DND-41 (cell line): ENCODE measurements around the gene SH3BGR.

Experiments
- ATAC-seq: fragments of 200-7000 bp; cut with Tn5 transposase; 3 replicates; pipeline ENCODE4 v1.9.1; 2021; ENCODE audit warnings: low read depth; ENCODE audit not compliant: insufficient read depth
- DNase-seq: peaks from one replicate; pipeline ENCODE4 v3.0.0-alpha.2; 2020
- H2AFZ ChIP-seq: 2 replicates; pipeline ENCODE4 v1.6.0; 2012; ENCODE audit warnings: low read depth, low read length
- H3K27ac ChIP-seq: 2 replicates; pipeline ENCODE4 v1.5.1; 2012; ENCODE audit warnings: low read length, inconsistent platforms
- H3K27me3 ChIP-seq: fragments of 200-600 bp; sonication (generic); 2 replicates; pipeline ENCODE4 v1.6.0; 2012; ENCODE audit warnings: low read length, mild to moderate bottlenecking, inconsistent platforms; ENCODE audit not compliant: insufficient read depth, poor library complexity
- H3K36me3 ChIP-seq: 2 replicates; pipeline ENCODE4 v1.5.1; 2012; ENCODE audit warnings: low read length, inconsistent platforms; ENCODE audit not compliant: insufficient read depth
- H3K4me1 ChIP-seq: 2 replicates; pipeline ENCODE4 v1.5.1; 2012; ENCODE audit warnings: mild to moderate bottlenecking, low read length; ENCODE audit not compliant: insufficient read depth
- H3K4me2 ChIP-seq: 2 replicates; pipeline ENCODE4 v1.6.0; 2012; ENCODE audit warnings: mild to moderate bottlenecking, moderate library complexity, low read length, inconsistent platforms; ENCODE audit not compliant: insufficient read depth
- H3K4me3 ChIP-seq, 2 experiments: fragments of 200-600 bp in 1 of 2; shearing (Covaris generic) in 1 of 2; 2 replicates each; pipeline ENCODE4 v1.5.1; 2012 to 2016; ENCODE audit warnings: inconsistent platforms in 2 of 2, low read length in 2 of 2, mild to moderate bottlenecking in 2 of 2, low read depth in 1 of 2, moderate library complexity in 1 of 2
- H3K79me2 ChIP-seq: 2 replicates; pipeline ENCODE4 v1.6.0; 2012; ENCODE audit warnings: low read length, inconsistent platforms; ENCODE audit not compliant: insufficient read depth
- H3K9ac ChIP-seq: 2 replicates; pipeline ENCODE4 v1.6.0; 2012; ENCODE audit warnings: low read depth, mild to moderate bottlenecking, inconsistent platforms, low read length, moderate library complexity
- H3K9me3 ChIP-seq: 2 replicates; pipeline ENCODE4 v1.5.1; 2012; ENCODE audit warnings: low read length, moderate library complexity, mild to moderate bottlenecking, inconsistent platforms; ENCODE audit not compliant: insufficient read depth, severe bottlenecking
- H4K20me1 ChIP-seq: 2 replicates; pipeline ENCODE4 v1.6.0; 2012; ENCODE audit warnings: low read length; ENCODE audit not compliant: insufficient read depth
- CTCF ChIP-seq: IDR thresholded peaks from 2 replicates; pipeline ENCODE4 v1.5.1; 2012; ENCODE audit warnings: borderline replicate concordance, low read length, moderate library complexity, mild to moderate bottlenecking; ENCODE audit not compliant: poor library complexity, severe bottlenecking; ENCODE audit errors: extremely low read depth
- EZH2 ChIP-seq: IDR thresholded peaks from 3 replicates; pipeline ENCODE4 v1.6.1; 2012; ENCODE audit warnings: borderline replicate concordance, low read depth, mild to moderate bottlenecking, moderate library complexity, low read length, inconsistent platforms; ENCODE audit not compliant: severe bottlenecking

The SH3BGR gene

DNA sequence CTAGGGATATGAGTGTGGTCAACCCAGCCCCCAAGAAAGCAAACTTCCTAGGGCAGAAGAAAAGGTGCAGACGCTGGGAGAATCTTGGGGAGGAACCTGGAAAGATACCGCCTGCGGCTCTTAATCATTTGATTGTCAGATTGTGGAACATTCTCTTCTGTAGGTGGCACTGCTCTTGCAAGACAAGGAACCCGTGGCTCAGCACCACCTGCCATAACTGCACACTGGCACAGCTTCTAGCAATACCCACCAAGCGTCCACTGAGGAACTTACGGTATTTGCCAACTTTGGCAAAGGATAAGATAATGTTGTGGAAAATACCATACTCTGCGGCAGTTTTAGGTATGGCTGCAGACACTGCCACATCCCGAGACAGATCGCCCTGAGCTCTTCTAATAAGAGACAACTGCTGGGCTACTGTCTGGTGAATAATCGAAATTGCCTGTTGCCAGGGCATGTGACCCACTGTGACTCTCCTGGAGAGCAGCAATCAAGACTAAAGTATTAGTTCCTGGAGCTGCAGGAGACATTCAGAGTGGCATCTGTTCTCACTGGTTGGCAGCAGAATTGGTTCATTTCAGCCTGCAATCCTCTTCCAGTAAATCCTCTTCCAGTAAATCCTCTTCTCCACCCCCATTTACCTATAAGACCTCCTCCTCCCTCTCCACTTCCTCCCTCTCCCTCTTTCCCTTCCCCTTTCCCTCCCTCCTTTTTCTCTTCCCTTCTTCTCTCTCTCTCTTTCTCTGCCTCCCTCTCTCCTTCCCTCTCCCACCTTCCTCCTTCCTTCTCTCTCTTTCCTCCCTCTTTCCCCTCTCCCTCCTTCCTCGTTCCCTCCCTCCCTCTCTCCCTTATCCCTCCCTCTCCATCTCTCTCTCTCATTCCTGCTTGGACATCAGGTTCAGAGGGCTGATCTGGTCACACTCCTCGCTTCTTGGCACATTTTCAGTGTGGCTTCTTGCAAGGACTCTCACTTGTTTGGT is 111.3 kb downstream of the SH3BGR start:
- no peak overlapping the region for H3K4me3 ChIP-seq
- H3K36me3 ChIP-seq: no peaks in the 10 kb centered on the region
- ATAC-seq: no peak
- H3K4me2 ChIP-seq: no peak overlapping the region
- H3K4me1 ChIP-seq: no peaks in the 10 kb centered on the region
- H3K79me2 ChIP-seq: no peaks in the 10 kb centered on the region
- H2AFZ ChIP-seq: no peak overlapping the region
- TF ChIP-seq EZH2: no peak
- no peak for TF ChIP-seq CTCF
- H3K9me3 ChIP-seq: no peaks in the 10 kb centered on the region
- H3K27ac ChIP-seq: no peak overlapping the region
- no peak for DNase-seq
- H3K27me3 ChIP-seq: peaks cover 3% of the 10 kb centered on the region
- no peaks in the 10 kb centered on the region for H4K20me1 ChIP-seq
- no peak overlapping the region for H3K9ac ChIP-seq

DNA sequence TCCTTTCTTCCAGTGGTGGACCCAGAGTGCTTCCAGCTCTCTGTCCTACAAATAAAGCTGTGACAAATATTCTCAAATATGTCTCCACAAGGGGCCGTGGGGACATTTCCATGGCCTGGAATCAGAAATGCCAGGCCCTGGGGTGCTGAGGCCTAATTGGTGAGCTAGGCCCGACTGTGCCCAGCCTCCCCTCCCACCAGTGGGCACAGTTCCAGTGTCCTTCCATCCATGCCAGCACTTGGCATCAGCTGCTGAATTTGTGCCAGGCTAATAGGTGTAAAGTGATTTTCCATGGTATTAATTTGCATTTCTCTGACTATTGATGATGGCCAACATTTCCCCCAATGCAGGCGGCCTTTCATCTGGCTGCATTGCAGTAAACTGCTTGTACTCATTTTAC is 112.4 kb downstream of the SH3BGR start:
- Histone ChIP-seq H3K79me2 (no peaks in the 10 kb centered on the region), H3K9ac (no peak overlapping the region), H3K36me3 (no peaks in the 10 kb centered on the region), H3K4me2 (no peak overlapping the region), H3K4me1 (no peaks in the 10 kb centered on the region), H3K27me3 (peaks cover 10% of the 10 kb centered on the region), H3K9me3 (no peaks in the 10 kb centered on the region), H4K20me1 (no peaks in the 10 kb centered on the region), H3K27ac (no peak overlapping the region), H2AFZ (no peak overlapping the region), H3K4me3 (no peak overlapping the region)
- no peak for ATAC-seq
- TF ChIP-seq EZH2 (no peak), CTCF (no peak)
- DNase-seq: no peak
